ENCODE results near the gene ATP5F1D. TPM values are rescaled to one million over a fixed set of nuclear protein-coding genes. Genes with fewer than 3 reads are reported as not detected.

Gene ATP5F1D
- total and polyA plus RNA-seq, 2 of the 13 experiments (the other 11 are each of a cell fraction or from before 2014, with no cell fraction given), result 39.4 to 78.7 TPM

- TF ChIP-seq, protein P1, sequence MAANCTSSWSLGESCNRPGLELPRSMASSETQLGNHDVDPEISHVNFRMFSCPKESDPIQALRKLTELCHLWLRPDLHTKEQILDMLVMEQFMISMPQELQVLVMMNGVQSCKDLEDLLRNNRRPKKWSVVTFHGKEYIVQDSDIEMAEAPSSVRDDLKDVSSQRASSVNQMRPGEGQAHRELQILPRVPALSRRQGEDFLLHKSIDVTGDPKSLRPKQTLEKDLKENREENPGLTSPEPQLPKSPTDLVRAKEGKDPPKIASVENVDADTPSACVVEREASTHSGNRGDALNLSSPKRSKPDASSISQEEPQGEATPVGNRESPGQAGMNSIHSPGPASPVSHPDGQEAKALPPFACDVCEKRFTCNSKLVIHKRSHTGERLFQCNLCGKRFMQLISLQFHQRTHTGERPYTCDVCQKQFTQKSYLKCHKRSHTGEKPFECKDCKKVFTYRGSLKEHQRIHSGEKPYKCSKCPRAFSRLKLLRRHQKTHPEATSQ (CRISPR knock-in tag; IDR thresholded peaks at IDR 0.05; ENCODE audit: borderline replicate concordance), result no peak
- TF ChIP-seq CERS6 (CRISPR knock-in tag; IDR thresholded peaks at IDR 0.05) (no peak), AHDC1 (CRISPR knock-in tag; IDR thresholded peaks at IDR 0.05; ENCODE audit: borderline replicate concordance) (no peak), KMT2B (CRISPR knock-in tag; IDR thresholded peaks at IDR 0.05) (no peak), RXRA (CRISPR knock-in tag; IDR thresholded peaks at IDR 0.05) (peak; percentile 29; the same call in 1 of the 2 replicates), NR2F1 (CRISPR knock-in tag; IDR thresholded peaks at IDR 0.05) (no peak), CAMTA2 (CRISPR knock-in tag; IDR thresholded peaks at IDR 0.05; ENCODE audit: borderline replicate concordance) (no peak), YY1 (IDR thresholded peaks at IDR 0.05; ENCODE audit: insufficient read depth, insufficient replicate concordance, low read depth, low read length) (no peak), KDM5B (CRISPR knock-in tag; IDR thresholded peaks at IDR 0.05; ENCODE audit: borderline replicate concordance) (no peak; the same call in 1 of the 2 replicates), HMGXB4 (CRISPR knock-in tag; IDR thresholded peaks at IDR 0.05; ENCODE audit: borderline replicate concordance in 1 of 2, low read depth in 1 of 2) (peak in 1 of 2 experiments; percentile 12; a peak in 1 of 4 replicates)
- TF ChIP-seq, protein P2, sequence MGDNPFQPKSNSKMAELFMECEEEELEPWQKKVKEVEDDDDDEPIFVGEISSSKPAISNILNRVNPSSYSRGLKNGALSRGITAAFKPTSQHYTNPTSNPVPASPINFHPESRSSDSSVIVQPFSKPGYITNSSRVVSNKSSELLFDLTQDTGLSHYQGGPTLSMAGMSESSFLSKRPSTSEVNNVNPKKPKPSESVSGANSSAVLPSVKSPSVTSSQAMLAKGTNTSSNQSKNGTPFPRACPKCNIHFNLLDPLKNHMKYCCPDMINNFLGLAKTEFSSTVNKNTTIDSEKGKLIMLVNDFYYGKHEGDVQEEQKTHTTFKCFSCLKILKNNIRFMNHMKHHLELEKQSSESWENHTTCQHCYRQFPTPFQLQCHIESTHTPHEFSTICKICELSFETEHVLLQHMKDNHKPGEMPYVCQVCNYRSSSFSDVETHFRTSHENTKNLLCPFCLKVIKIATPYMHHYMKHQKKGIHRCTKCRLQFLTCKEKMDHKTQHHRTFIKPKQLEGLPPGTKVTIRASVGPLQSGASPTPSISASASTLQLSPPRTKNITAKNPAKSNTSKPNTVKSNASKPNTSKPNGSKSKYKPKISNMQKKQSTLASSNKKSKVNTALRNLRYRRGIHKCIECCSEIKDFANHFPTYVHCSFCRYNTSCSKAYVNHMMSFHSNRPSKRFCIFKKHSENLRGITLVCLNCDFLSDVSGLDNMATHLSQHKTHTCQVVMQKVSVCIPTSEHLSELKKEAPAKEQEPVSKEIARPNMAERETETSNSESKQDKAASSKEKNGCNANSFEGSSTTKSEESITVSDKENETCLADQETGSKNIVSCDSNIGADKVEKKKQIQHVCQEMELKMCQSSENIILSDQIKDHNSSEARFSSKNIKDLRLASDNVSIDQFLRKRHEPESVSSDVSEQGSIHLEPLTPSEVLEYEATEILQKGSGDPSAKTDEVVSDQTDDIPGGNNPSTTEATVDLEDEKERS (CRISPR knock-in tag; IDR thresholded peaks at IDR 0.05), result no peak
- TF ChIP-seq, protein P3, sequence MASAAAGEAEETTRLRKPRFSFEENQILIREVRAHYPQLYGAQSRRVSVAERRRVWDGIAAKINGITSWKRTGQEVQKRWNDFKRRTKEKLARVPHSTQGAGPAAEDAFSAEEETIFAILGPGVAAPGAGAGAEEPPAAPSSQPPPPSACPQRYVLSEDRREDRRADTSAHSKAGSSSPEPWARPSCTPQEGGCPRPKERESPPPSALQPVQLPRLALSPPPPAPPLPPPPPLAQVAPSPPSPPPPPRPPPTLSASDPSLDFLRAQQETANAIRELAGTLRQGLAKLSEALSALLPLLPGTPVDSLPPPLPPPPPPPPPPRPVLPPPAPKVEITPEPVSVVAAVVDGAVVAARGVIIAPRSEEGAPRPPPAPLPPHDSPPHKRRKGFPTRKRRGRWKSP (CRISPR knock-in tag; IDR thresholded peaks at IDR 0.05), result 0 out of 2 replicates have a peak, but pooled peaks have one; percentile 0
Observed at GRCh38 chr19:1284293-1284978, 42.9 kb downstream of the ATP5F1D start (continued).

Measured in HepG2 (cell line).